D721Med (cell line): Measurements from ENCODE around the gene CPZ.

Experiments used
- DNase-seq: peaks from one replicate; pipeline ENCODE4 v3.0.0; 2011; ENCODE audit warnings: low spot score; ENCODE audit not compliant: insufficient read length
- FAIRE-seq: peaks from 2 replicates; lab custom pipeline; 2011; peaks lifted over from hg19 to GRCh38; lab: Jason Lieb, UNC
- TF ChIP-seq, protein P1 (sequence below): IDR thresholded peaks from 2 replicates; pipeline ENCODE4 v1.5.1; 2012; ENCODE audit warnings: mild to moderate bottlenecking, control low read depth; ENCODE audit not compliant: insufficient read depth; ENCODE audit errors: missing control alignments

Gene CPZ

DNA sequence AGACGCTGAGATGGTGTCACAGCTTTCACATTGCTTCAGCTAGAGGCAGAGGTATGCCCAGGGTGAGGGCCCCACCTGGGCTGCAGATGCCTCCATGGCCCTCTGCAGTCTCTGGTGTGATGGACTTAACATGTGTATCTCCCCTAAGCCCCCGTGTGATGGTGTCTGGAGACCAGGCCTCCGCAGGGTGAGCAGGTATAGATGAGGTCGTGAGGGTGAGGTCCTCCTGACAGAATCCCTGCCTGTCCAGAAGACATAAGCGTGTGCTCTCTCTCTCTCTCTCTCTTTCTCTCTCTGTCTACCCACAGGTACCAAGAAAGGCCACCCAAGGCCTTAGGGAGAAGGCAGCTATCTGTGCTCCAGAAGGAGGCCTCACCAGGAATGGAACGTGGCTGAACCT lies 50.9 kb downstream of the CPZ start:
- FAIRE-seq (no peak), DNase-seq (no peak)
- TF ChIP-seq, protein P1, sequence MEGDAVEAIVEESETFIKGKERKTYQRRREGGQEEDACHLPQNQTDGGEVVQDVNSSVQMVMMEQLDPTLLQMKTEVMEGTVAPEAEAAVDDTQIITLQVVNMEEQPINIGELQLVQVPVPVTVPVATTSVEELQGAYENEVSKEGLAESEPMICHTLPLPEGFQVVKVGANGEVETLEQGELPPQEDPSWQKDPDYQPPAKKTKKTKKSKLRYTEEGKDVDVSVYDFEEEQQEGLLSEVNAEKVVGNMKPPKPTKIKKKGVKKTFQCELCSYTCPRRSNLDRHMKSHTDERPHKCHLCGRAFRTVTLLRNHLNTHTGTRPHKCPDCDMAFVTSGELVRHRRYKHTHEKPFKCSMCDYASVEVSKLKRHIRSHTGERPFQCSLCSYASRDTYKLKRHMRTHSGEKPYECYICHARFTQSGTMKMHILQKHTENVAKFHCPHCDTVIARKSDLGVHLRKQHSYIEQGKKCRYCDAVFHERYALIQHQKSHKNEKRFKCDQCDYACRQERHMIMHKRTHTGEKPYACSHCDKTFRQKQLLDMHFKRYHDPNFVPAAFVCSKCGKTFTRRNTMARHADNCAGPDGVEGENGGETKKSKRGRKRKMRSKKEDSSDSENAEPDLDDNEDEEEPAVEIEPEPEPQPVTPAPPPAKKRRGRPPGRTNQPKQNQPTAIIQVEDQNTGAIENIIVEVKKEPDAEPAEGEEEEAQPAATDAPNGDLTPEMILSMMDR, result no peak

DNA sequence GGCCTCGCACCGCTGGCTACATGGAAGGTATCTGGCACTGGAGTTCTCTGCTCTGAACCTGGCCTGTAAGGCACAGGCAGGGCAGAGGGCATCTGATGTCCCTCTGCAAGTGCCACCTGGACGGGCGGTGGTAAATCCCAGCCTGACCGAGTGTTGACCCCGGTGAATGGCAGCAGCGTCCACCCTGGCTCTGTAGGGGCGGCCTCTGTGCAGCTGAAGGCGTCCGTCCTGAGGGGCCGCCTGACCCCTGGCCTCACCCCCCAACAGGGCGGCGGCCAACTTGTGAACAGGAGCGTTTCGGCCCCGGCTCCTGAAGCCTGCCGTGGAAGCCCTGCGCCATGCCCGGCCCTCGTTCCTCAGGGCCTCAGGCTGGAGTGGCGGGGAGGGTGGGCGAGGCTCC lies 51.4 kb downstream of the CPZ start:
- DNase-seq (no peak), FAIRE-seq (no peak)
- TF ChIP-seq, protein P1, result no peak

DNA sequence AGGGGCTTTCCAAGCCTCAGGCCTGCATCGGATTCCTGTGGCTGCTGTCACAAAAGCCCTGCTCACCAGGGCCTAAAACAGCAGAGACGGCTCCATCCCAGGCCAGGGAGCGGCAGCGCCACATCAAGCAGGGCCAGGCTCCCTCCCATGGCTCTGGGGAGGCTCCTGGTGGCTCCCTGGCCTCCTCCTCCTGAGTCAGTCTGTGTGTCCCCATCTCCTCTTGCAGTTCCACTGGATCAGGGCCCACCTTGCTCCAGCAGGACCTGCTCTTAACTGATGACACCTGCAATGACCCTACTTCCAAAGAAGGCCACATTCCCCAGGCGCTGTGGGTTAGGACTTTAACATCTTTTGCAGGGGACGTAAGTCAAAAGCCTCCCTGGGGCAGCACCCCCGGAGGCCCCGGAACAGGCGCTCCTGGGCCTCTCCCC lies 51.9 kb downstream of the CPZ start:
- no peak for DNase-seq
- no peak for FAIRE-seq
- TF ChIP-seq, protein P1, result no peak

DNA sequence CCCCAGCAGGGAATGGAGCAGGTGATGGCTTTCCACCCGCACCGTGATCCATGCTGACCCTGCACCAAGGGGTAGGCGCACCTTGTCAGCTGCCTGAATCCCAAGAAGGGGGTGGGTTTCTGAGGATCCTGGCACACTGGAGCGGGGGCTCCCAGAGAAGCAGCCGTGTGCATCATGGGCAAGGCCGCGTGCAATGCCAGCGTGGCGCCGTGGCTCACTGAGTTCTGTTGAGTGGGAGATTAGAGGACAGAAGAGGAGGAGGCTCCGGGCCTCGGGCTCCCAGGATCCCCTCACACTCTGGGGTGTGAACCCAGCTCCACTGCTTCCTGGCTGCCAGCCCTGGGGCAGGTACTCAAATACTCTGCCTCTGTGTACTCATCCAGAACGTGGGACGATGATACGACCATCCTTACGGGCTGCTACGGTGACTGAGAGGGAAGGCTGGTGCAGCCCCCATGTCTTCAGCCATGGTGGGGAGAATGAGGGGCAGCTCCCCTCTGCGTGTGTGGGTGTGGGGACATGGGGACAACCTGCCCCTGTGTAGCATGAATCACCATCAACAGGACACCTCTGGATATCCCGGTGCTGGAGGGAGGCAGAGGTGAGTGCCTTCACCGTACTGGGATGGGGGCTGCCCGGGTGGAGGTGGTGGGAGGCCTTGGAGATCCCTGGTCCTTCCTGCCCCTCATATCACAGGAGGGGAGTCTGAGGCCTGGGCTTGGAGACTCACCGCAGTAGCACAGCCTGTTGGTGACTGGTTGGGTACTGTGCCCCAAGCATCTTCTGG lies 52.6 kb downstream of the CPZ start:
- TF ChIP-seq, protein P1, result no peak
- no peak for FAIRE-seq

DNA sequence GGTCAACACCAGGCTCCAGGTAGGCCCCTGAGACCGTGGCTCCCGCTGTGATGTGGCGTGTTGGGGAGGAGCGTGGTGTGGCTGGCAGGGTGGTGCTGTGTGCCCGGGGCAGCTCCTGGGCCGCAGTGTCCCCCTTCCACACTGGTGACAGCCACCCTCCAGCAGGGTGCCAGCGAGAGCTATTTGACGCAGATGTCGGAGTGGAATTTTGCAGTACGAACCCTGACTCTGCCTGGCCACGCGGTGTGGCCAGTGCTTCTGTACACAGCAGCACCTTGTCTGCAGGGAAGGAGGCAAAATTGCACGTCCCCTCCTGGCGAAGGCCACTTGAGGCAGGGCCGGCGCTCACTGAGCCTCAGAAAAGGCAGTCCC lies 53.2 kb downstream of the CPZ start:
- DNase-seq (no peak), FAIRE-seq (no peak)
- TF ChIP-seq, protein P1, result no peak

More for the DNA sequence above, 52.6 kb downstream of the CPZ start:
- DNase-seq, result no peak

DNA sequence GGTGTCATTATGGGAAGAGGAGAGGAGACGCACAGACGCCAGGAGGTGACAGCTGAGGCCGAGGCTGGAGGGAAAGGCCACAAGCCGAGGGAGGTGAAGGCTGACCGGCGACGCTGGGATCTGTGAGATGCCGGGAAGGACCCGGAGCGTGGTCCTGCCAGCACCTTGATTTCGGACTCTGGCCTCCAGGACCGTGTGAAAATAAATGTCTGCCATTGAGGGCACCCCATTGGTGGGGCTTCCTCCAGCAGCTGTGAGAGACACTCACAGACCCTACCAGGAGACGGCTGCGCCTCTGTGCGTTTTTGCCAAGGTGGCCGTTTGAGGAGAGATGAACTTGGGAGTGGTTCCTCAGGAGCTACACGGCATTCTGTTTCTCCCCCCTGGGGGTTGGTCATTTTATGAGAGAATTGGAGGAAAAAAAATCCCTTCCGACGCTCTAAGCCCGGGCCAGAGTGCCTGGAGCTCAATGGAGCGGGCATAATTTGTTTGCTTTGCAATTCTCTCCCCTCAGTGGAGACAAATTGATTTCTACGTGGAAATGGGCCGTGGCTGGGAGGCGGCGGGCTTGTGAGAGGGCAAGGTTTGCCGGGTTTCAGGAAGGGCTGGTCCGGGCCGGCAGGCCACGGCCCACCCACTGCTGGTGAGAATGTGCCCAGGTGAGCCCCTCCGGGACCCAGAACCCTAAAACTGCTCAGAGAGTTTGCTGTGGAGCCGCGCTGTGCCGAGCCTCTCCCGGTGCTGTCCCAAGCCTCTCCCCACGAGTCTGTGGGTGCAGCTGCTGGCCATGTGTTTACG lies 53.9 kb downstream of the CPZ start:
- DNase-seq (no peak), FAIRE-seq (no peak)
- TF ChIP-seq, protein P1, result no peak

DNA sequence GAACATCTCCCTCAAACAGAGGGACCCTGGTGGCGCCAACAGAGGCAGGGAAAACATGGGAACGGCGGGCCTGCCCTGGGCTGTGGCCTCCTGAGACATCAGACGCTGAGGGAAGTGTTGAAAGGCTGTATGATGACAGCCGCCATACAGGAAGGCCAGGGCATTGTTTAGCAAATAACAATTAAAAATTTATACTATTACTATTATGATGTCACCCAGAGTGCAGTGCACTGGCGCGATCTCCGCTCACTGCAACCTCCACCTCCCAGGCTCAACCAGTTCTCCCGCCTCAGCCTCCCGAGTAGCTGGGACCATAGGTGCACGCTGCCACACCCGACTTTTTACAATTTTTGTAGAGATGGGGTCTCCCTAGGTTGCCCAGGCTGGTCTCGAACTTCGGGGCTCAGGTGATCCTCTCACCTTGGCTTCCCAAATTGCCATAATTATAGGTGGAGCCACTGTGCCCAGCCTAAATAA lies 54.6 kb downstream of the CPZ start:
- no peak for FAIRE-seq
- TF ChIP-seq, protein P1, result no peak
- DNase-seq, result no peak
